ENCODE data around the gene PPP1R15B.

PPP1R15B gene

DNA sequence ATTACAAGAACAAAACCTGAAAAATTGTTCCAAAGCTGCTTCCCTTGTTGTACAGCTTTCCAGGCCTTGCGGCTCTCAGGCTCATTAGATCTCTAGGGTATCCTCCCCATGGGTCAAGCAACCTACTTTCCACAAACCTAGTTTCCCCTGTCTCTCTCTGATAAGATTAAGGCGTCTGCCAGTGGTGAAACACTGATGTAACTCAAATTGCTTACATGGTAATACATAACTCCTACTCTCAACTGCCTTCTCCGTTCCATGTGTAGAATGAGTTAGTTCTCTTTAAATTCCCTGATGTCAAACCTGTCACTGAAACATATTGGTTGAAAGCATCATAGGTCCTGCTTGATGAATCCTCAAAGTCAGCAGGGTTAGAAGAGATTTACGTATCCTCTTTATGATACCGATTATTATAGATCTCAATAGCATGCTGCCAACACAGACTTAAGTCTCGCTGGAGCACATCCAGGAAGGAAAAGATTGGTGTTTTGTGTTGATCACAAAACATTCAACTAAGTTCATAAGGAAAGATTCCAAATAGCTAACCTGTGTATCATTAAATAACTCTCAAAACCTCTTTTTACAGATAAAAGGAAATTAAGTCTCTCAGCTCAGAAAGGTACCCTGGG is 10.6 kb downstream of the PPP1R15B start:
- no peak for DNase-seq (ENCODE audit: low spot score)

DNA sequence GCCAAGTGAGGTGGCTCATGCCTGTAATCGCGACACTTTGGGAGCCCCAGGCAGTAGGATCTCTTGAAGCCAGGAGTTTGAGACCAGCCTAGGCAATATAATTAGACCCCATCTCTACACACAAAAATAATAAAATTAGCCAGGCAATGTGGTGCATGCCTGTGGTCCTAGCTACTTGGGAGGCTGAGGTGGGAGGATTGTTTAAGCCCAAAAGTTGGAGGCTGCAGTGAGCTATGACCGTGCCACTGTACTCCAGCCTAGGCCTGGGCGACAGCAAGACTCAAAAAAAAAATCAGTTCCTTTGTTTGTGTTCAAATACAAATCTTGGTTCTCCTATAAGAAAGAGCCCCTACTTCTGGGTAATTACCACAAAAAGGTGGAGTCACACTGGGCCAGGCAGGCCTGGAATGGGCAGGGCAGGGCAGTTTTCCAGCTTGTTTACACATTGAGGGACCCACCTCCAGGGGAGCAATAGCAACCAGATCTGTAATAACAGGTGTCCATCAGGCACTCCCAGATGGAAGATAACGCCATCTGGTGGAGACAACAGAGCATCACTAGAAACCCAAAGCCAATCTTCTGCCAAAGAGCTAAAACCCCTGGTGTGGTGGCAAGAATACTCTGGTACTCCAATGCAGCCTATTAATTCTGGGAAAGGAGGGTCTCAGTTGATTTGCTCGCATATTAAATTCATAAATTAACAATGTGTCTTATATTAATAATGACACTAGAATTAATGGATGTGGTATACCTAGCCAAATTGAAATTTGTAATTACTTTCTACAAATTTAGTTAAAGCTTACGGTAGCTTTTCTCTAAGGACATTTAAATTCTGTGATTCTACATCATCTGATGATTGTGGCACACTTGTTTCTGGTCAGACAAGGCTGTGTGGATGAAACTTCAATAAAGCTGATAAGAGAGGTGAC is 13.2 kb downstream of the PPP1R15B start:
- DNase-seq (ENCODE audit: low spot score) = peak; percentile 86

DNA sequence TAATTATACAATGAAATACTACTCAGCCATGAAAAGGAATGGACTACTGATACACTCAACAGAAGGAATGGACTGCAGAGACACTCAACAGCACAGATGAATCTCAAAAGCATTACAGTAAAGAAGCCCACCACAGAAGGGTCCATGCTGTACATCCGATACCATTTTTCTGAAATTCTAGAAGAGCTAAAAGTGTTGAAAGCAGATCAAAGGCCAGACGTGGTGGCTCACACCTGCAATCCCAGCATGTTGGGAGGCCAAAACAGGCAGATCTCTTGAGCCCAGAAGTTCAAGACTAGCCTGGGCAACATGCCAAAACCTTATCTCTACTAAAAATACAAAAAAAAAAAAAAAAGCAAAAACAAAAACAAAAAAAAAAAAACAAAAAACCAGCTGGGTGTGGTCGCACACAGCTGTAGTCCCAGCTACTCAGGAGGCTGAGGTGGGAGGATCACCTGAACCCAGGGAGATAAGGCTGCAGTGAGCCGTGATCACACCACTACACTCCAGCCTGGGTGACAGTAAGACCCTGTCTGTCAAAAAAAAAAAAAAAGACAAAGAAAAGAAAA is 15.5 kb downstream of the PPP1R15B start:
- no peak for DNase-seq (ENCODE audit: low spot score)

DNA sequence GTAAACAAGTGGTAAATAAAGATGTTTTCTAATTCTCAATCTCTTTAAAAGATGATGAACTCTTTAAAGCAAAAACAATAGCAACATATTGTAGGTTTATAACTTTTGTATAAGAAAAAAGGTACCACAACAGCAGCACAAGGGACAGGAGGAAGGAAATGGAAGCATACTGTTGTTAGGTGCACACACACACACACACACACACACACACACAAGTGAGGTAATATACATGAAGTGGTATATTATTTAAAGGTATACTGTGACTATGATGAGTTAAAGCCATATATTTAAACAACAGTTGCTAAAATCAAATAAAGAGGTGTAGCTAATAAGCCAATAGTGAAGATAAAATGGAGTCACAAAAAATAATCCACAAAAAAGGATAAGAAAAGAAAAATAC is 20.0 kb downstream of the PPP1R15B start:
- DNase-seq (ENCODE audit: low spot score) = no peak

DNA sequence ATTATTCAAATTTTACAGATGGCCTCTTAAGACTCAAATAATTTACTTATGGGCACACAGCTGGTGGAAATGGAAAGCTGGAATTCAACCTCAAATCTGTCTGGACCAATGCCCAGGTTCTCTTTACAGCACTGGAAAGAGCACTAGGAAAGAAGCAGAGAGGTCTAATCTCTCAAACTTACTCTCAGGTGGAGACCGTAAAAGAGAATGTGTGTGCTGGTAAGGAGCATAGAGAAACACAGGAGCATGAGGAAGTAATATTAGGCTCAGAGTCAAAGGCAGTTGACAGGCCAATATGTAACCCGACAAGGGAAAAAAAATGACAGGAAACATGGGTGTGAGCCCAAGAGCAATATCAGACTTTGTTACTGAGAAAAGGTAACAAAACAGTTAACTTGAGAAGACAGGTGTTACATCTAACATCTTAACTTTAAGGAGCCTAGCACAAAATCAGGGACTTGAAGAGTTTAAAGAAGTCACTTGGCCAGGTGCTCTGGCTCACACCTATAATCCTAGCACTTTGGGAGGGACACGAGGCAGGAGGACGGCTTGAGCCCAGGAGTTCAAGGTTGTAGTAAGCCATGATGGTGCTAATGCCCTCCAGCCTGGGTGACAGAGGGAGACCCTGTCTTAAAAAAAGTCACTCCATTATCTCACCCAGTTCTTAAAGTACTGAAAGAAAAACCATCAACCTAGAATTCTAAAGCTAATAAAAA is 20.7 kb downstream of the PPP1R15B start:
- DNase-seq (ENCODE audit: low spot score) = no peak

DNA sequence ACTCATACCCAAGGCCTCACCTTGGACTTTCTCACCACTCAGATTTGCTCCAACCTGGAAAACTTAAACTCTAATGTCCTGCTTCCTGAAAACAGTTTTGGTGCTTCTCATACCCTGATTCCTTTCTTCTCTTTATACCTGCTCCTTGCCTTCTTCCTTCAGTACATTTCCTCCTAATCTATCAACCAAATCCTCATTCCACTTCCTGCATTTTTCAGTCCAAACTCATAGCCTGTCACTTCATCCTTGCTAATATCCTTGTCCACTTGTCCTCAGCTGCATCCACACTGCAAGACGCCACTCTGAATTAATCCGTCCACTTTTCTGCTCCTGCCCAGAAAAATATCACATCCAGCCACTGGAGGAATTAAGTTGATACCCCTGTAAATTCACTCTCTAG is 25.9 kb downstream of the PPP1R15B start:
- DNase-seq (ENCODE audit: low spot score) = no peak

DNA sequence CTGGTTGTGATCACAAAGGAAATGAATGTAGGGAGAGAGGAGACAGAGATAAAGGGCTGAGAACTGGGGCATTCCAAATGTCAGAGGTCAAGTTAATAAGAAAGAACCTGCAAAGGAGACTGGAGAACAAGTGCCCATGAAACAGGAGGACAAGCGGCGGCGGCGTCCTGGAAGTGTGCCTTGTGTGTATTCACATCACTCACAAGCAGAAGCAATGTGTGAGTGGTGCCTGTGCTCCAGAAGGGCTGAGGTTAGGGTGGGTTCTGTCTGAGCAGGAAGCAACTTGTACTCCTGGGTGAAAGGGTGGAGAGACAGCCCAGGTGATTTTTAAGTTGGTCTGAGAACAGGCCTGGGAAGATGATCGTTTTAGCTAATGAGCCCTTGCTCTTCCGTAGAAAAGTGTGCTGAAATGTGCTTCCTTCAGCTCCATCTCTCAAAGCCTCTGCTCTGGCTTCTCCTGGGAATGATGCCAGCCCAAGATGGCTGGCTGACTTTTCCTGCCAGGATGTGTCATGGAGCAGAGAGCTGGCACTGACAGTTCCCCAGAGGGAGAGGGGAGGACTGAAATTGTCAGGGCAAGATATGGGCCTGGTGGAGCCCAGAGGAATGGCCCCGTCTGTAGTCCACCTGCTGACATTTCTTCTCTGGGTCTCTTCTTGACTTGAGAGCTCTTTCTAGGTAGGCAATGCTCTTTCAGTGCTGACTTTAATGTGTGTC is 26.8 kb downstream of the PPP1R15B start:
- DNase-seq (ENCODE audit: low spot score) = no peak

DNA sequence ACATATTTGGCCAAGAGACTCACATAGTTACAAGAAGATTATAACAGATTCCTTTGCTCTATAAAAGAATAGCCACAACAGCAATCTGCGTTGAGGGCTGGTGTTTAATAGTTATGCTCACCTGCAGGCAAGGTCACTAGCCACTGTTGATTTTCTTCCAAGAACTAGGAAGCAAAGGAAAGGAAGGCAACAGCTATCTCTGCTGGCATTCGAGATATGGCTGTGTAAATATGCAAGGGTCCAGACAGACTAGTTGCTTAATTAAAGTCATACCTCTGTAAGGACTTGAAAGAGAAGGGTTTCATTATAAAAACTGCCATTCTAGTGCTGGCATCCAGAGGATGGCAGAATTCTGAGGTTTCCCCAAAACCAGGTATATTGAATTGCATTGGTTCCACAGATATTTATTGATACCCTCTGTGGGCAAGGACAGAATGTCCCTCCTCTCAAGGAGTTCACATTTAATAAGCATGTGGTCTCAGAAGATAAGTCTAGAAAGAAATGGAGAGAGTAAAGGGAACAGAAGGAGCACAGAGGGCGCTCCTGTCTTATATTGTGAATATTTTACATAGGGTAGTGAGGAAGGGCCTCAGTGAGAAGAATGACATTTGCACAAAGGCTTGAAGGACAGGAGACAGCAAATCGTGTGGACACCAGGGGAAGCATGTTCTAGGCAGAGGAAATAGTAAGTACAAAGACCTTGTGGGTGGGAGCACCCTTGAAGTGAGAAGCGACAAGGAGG is 28.3 kb downstream of the PPP1R15B start:
- no peak for DNase-seq (ENCODE audit: low spot score)

DNA sequence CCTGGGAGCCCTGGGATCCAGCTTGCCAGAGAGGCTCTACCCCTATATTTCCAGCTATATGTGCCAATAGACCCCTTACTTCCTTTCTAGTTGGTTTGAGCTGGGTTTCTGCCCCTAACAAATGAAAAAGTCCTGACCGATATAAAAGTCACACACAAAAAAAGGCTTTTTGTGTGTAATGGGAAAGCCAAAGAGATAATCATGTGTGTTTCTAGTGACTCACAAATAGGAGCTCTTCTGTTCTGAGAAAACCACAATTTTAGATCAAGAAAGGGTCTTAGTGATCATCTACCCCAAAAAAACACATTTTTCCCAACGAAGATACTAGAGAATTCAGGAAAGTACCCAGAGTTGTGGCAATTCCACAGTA is 28.9 kb downstream of the PPP1R15B start:
- no peak for DNase-seq (ENCODE audit: low spot score)

DNA sequence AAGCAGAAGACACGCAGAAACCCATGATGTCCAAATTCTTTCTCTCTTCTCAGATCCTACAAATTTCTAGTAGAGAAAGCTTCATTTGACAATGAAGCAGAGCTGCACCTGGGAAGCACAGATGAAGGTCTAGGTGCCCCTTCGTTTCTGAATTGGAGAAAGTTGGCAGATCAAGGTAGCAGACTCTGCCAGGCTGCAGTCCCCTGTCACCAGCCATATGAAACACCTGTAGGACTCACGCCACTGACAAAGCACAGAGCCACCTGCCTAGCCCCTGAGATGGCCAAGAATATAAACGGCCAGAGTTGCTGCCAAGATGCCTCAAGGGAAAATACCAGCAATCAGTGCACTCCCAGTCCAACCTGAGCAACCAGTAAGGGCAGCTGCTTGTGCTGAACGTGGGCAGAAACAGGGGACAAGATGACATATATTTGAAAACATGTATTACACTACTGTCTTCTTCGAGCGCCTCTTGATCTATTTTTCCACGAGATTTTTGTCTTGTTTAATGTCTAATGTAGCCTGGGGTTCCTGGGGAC is 31.3 kb downstream of the PPP1R15B start:
- DNase-seq (ENCODE audit: low spot score) = no peak

DNA sequence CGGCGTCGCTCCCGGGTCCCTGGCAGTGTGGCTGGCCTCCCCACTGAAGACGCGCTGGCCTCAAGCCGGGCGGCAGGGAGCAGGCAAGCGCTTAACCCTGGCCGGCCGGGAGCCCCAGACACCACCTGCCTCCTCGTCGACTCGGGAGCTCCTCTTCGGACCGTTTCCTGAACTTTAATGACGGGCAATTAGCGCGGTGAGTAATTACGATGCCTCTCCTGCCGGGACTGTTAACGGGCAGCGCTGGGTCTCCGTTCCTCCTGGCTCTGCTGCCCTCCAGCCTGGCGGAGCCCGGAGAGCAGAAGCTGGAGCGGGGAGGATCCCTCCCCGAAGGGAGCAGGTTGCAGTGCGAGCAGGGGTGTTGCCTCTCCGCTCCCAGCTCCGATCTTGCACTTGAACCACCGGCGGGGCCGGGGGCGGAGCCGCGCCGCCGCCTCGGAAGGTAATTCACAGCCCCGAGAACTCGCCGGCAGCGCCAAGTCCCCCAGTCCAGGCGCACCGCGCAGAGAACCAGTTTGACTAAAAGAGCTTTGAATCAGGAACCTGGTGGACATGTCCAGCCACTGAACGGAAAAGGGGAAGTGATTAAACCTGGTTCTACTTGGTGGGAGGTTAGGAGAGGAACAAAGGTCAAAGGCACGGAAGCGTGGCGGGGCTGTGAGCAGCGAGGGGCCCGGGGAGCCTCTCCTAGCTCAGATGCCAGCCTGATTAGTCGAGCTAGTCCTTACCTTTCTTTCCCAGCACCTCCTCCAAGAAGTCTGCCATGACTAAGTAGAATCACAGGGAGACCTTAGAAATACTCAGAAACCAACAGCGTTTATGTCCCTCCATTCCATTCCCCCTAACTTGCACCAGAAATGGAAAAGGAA is 33.6 kb downstream of the PPP1R15B start:
- peak; percentile 30 for DNase-seq (ENCODE audit: low spot score)

DNA sequence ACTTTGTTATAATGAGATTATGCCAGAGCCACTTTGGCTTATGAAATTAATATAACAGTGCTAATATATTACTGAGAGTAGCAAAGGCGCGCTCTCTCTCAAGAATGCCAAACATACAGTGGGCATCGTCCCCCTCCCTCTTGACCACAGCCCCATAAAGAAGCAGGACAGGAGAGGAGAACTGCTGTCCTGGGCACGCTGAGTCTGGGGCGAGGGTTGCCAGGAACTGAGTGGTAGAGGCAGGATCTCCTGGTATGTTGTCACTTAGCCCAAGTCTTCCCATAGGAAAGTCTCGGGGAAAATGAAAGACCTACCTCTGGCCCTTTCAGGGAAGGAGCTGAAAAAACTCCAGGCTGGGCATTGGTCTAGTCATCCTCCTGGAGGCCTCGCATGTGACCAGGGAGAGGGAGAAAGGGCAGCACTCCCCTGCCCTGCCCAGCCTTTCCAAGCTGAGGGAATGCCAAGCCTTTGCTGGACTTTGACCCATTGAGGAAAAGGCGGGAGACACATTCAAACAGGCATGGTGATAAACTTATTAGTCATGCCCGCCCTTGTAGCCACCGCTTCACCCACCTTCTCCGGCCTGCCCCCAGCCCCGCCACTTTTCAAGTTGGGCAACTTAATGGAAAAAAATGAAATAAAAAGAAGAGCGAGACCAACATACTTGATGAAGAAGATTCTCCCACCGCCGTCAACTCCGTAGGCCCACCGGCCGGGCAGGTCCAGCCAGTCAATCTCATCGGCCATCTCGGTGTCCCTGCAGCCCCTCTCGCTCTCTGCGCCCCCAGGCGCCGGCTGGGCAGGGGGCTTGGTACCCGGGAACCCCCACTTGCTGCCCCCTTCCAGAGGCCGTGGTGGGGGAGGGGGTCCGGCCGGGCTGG is 34.5 kb downstream of the PPP1R15B start:
- DNase-seq (ENCODE audit: low spot score) = no peak

DNA sequence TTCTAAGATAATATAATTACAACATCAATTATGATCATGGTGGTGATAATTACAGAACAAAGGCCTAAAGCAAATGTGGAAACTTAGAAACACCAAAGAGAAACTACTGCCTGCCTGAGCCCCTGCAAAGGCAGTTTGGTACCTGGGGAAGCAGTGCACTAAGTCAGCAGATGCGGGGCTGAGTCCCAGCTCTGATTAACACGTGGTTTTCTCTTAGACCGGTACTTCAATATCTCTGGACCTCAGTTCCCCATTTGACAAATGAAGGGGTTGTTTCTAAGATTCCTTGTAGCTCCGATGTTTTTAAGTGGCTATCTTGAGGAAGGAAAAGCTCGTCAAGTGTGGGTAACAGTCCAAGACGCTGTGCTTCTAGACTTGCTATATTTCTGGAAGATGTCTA is 35.2 kb downstream of the PPP1R15B start:
- DNase-seq (ENCODE audit: low spot score) = no peak

DNA sequence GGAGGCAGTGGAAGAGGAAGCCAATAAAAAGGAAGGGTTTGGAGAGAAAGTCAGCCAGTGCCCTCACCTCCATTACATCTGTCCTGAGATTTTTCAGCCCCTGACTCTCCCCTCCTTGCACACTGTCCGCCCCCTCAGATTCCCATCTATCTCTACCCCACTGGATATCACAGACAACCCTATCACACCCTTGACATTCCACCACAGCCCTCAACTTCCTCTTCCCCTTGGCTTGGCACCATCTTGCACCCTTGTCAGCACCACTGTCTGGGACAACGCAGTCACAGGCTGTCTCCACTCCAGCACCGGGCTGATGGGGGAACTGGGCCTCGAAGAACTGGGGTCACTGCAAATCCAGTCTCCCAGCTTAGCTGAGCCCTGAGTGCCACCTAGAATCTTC is 37.7 kb downstream of the PPP1R15B start:
- DNase-seq (ENCODE audit: low spot score) = no peak

DNA sequence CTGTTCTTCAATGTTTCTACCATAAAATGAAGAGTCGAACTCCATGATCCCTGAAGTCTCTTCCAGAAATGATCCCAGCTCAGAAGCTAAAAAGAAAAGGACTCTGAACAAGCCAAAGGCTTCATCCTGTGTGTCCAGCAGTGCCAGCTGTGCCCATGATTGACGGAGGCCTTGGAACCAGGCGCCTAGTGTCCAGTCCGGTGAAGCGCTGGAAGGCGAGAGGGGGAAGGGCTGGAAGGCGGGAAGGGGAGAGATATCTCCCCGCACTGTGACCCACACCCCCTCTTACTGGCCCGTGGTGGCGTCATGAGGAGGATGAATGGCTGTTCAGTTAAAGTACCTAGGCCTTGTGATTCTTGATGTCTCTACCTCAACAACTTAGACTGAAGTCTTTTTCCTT is 41.4 kb downstream of the PPP1R15B start:
- no peak for DNase-seq (ENCODE audit: low spot score)

DNA sequence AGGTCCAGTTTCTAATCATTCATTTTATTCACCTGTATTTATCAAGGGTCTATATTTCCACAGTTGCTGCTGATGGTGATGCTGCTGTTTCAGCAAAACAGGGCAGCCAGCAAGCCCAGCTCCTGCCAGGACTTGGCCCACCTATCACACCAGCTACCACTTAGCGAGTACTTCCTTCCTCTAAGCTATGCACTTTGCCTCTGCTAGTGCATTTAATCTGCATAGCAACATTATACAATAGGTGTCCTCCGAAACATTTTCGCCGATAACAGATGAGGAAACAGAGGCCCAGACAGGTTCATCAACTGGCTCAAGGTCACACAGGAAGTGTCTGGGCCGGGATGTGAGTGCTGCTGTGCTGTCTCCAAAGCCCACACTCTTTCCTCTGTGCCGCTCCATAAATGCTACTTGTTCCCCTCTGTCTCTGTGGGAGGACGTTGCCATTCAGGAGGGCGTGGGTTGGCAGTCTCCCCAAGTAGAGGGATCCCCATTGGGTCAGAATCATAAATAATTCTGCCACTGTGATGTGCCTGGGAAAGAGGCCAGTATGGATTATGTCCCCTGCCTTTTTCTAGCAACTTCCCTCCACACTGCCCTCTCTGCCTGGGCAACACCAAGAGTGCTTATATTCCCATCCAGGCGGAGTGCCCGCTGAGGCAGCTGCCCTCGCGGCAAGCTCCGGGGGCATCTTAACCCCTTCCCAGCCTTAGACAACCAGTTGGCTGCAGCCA is 42.5 kb downstream of the PPP1R15B start:
- no peak for DNase-seq (ENCODE audit: low spot score)

DNA sequence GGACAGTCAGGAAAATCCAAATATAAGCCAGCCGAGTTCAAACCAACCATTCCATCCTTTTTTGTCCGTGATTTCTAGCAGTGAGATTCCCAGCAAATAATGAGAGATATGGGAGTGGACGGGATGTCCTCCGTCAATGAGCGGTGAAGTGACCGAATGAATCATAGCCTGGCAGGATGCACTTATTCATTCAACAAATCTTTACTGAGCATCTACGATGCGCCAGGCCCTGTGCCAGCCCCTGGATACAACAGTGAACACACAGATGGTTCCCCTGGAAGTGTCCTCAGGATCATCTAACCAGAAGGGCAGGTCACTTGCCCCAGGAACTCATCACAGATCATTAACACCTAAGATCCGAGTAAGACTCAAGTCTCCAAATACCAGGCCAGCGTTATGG is 43.7 kb downstream of the PPP1R15B start:
- DNase-seq (ENCODE audit: low spot score) = no peak

DNA sequence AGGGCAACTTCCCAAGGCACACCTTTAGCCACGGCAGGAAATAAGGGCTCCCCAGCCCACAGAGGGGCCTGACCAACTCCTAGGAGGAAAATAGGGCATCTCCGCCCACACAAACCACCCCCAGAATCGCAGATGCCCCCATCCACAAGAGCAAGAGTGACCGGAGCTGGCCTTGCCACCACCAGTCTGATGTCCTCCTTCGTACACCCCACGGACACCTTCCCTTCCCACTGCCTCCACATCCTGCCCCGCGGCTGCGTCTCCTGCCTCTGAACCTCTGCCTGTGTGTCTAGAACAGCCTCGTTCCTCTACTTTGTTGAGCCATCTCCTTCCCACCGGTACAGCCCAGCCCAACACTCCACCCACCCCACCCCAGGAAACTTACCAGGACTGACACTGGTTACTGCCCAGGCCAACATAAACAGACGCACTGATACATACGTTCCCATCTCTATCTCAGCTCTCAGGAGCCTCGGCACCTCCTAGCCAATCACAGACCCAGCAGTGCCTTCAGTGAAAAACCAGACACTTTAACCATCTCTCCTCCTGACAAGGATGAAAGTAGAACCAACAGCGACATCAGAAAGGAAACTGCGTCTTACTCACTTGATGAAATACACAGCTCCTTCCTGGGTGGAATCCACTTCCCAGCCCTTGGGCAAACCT is 44.3 kb downstream of the PPP1R15B start:
- no peak for DNase-seq (ENCODE audit: low spot score)
